ENCODE data around the gene UNKL.
A peak's percentile ranks its signal among the peaks of the same experiment; 100 is the strongest.

The UNKL gene

GRCh38 chr16:1430214-1430758 lies 15.8 kb upstream of the UNKL start:
- Mint-ChIP-seq H3K4me3 (no peak overlapping the region), H3K9me3 (no peaks in the 10 kb centered on the region), H3K27ac (peak overlapping the region in 1 of 3 experiments; percentile 57), H3K4me1 (no peaks in the 10 kb centered on the region), H3K27me3 (ENCODE audit: low read depth) (no peaks in the 10 kb centered on the region), H3K36me3 (ENCODE audit: low read depth) (no peaks in the 10 kb centered on the region)
- TF ChIP-seq, protein P1, sequence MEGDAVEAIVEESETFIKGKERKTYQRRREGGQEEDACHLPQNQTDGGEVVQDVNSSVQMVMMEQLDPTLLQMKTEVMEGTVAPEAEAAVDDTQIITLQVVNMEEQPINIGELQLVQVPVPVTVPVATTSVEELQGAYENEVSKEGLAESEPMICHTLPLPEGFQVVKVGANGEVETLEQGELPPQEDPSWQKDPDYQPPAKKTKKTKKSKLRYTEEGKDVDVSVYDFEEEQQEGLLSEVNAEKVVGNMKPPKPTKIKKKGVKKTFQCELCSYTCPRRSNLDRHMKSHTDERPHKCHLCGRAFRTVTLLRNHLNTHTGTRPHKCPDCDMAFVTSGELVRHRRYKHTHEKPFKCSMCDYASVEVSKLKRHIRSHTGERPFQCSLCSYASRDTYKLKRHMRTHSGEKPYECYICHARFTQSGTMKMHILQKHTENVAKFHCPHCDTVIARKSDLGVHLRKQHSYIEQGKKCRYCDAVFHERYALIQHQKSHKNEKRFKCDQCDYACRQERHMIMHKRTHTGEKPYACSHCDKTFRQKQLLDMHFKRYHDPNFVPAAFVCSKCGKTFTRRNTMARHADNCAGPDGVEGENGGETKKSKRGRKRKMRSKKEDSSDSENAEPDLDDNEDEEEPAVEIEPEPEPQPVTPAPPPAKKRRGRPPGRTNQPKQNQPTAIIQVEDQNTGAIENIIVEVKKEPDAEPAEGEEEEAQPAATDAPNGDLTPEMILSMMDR (IDR thresholded peaks at IDR 0.05; ENCODE audit: unreplicated experiment in 3 of 3) = no peak

- Mint-ChIP-seq H3K27ac (no peak overlapping the region), H3K4me1 (no peaks in the 10 kb centered on the region), H3K9me3 (no peaks in the 10 kb centered on the region), H3K4me3 (no peak overlapping the region), H3K36me3 (ENCODE audit: low read depth) (no peaks in the 10 kb centered on the region), H3K27me3 (ENCODE audit: low read depth) (no peaks in the 10 kb centered on the region)
- TF ChIP-seq, protein P1 (IDR thresholded peaks at IDR 0.05; ENCODE audit: unreplicated experiment in 3 of 3) = no peak
Measured at GRCh38 chr16:1429631-1430030, 15.1 kb upstream of the UNKL start.

DNA sequence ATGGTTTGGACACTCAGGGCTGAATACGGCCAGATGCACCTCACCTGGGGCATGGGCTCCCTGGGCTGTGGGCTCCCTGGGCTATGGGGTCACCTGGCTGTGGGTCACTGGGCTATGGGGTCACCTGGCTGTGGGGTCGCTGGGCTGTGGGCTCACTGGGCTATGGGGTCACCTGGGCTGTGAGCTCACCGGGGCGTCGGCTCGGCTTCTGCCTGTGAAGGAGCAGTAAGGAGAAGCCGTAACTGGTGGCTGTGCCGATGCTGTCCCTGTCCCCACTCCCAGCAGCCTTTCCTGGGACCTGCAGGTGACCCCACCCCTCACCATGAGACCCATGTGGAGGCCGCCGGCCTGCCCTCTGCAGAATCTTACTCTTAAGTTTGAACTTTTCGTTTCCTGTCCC lies 14.5 kb upstream of the UNKL start:
- Mint-ChIP-seq H3K9me3 (no peaks in the 10 kb centered on the region), H3K36me3 (ENCODE audit: low read depth) (no peaks in the 10 kb centered on the region)
- TF ChIP-seq, protein P1 (IDR thresholded peaks at IDR 0.05; ENCODE audit: unreplicated experiment in 3 of 3) = no peak

DNA sequence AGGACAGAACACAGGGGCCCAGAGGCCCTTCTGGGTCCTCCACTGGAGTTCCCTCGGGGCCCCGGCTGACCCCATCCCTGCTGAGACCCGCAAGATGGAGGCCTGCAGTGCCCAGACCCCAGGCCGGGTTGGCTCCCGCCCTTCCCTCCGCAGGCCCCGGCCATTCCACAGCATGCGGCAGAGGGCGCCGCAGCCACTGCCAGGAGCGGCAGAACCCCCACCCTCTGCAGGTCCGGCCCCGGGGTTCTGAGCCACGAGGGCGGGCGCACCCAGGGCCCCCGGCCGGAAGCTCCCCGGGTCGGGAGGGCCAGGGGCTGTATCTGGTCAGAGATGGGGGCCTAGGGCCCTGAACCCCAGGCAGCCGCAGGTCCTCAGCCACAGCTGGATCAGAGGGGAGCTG lies 14.0 kb upstream of the UNKL start:
- Mint-ChIP-seq H3K4me3 (no peak overlapping the region), H3K27ac (no peak overlapping the region), H3K36me3 (ENCODE audit: low read depth) (peaks cover 3% of the 10 kb centered on the region), H3K9me3 (no peaks in the 10 kb centered on the region), H3K27me3 (ENCODE audit: low read depth) (no peaks in the 10 kb centered on the region), H3K4me1 (no peaks in the 10 kb centered on the region)
- TF ChIP-seq, protein P1 (IDR thresholded peaks at IDR 0.05; ENCODE audit: unreplicated experiment in 3 of 3) = peak in 1 of 3 experiments; percentile 8

More for the DNA sequence above, 14.5 kb upstream of the UNKL start:
- no peak overlapping the region for H3K4me3 Mint-ChIP-seq
- no peaks in the 10 kb centered on the region for H3K27me3 Mint-ChIP-seq (ENCODE audit: low read depth)
- H3K4me1 Mint-ChIP-seq = no peaks in the 10 kb centered on the region
- no peak overlapping the region for H3K27ac Mint-ChIP-seq

- Mint-ChIP-seq H3K36me3 (ENCODE audit: low read depth) (peaks cover 3% of the 10 kb centered on the region), H3K4me1 (no peaks in the 10 kb centered on the region), H3K27me3 (ENCODE audit: low read depth) (no peaks in the 10 kb centered on the region), H3K27ac (no peak overlapping the region), H3K4me3 (no peak overlapping the region), H3K9me3 (no peaks in the 10 kb centered on the region)
- TF ChIP-seq, protein P1 (IDR thresholded peaks at IDR 0.05; ENCODE audit: unreplicated experiment in 3 of 3) = no peak
Measured at GRCh38 chr16:1427473-1428461, 13.3 kb upstream of the UNKL start.

All from nephron (organoid).